ENCODE results near the gene PRPF38A.

Gene PRPF38A

GRCh38 chr1:52420713-52421112, 16.3 kb downstream of the PRPF38A start:
- no peak for TF ChIP-seq CTCF (IDR thresholded peaks at IDR 0.05; ENCODE audit: insufficient read depth, missing control alignments)
- FAIRE-seq (no peak), DNase-seq (ENCODE audit: insufficient read length, low spot score) (no peak)

GRCh38 chr1:52423055-52423454, 18.7 kb downstream of the PRPF38A start:
- TF ChIP-seq CTCF (IDR thresholded peaks at IDR 0.05; ENCODE audit: insufficient read depth, missing control alignments): no peak
- DNase-seq (ENCODE audit: insufficient read length, low spot score): no peak
- FAIRE-seq: no peak

GRCh38 chr1:52423771-52424170, 19.4 kb downstream of the PRPF38A start:
- no peak for FAIRE-seq
- TF ChIP-seq CTCF (IDR thresholded peaks at IDR 0.05; ENCODE audit: insufficient read depth, missing control alignments): no peak
- no peak for DNase-seq (ENCODE audit: insufficient read length, low spot score)

GRCh38 chr1:52424231-52424636, 19.8 kb downstream of the PRPF38A start:
- no peak for FAIRE-seq
- DNase-seq (ENCODE audit: insufficient read length, low spot score): no peak

GRCh38 chr1:52424813-52425212, 20.4 kb downstream of the PRPF38A start:
- no peak for TF ChIP-seq CTCF (IDR thresholded peaks at IDR 0.05; ENCODE audit: insufficient read depth, missing control alignments)
- peak; percentile 16 for FAIRE-seq
- DNase-seq (ENCODE audit: insufficient read length, low spot score): no peak

More at GRCh38 chr1:52424231-52424636, 19.8 kb downstream of the PRPF38A start:
- no peak for TF ChIP-seq CTCF (IDR thresholded peaks at IDR 0.05; ENCODE audit: insufficient read depth, missing control alignments)

GRCh38 chr1:52426371-52426770, 22.0 kb downstream of the PRPF38A start:
- FAIRE-seq (no peak), DNase-seq (ENCODE audit: insufficient read length, low spot score) (no peak)
- no peak for TF ChIP-seq CTCF (IDR thresholded peaks at IDR 0.05; ENCODE audit: insufficient read depth, missing control alignments)

GRCh38 chr1:52427152-52427551, 22.8 kb downstream of the PRPF38A start:
- FAIRE-seq (no peak), DNase-seq (ENCODE audit: insufficient read length, low spot score) (no peak)
- TF ChIP-seq CTCF (IDR thresholded peaks at IDR 0.05; ENCODE audit: insufficient read depth, missing control alignments): no peak

Data from D721Med (cell line).